IMR-90 (cell line): Measurements from ENCODE around the gene GABBR2. TPM values are rescaled to one million over a fixed set of nuclear protein-coding genes. Genes with fewer than 3 reads are reported as not detected.

ENCODE experiments used
- ATAC-seq: fragments of 200-7000 bp; cut with Tn5 transposase; 2 replicates; pipeline ENCODE4 v1.9.1; 2020; ENCODE audit warnings: low read depth, mild to moderate bottlenecking, moderate library complexity
- BruUV-seq: library from RNA; stranded (reverse); fragments of 400-500 nt; replicated peaks from 2 replicates; lab custom pipeline; 2021; lab: Mats Ljungman, UMichigan
- CTCF ChIA-PET: fragments of 300-600 bp; formaldehyde crosslinking; extraction: SDS; loops from one replicate; lab custom pipeline; 2021; ENCODE audit warnings: antibody characterized with exemption; lab: Yijun Ruan, JAX
- POLR2A ChIA-PET: fragments of 300-600 bp; sonication (Branson Sonifier 250); formaldehyde crosslinking; loops from one replicate; lab custom pipeline; 2022; ENCODE audit warnings: antibody characterized with exemption; ENCODE audit not compliant: unreplicated experiment; lab: Charles Lee
- DNase-seq: peaks from one replicate; pipeline ENCODE4 v3.0.0; 2013
- H2AFZ ChIP-seq: replicated peaks from 2 replicates; pipeline ENCODE3; 2013; ENCODE audit warnings: low read length, mild to moderate bottlenecking; ENCODE audit not compliant: poor library complexity
- H2AK5ac ChIP-seq: 2 replicates; pipeline ENCODE4 v1.6.1; 2013; ENCODE audit warnings: low read depth, low read length, inconsistent platforms
- H2AK9ac ChIP-seq: replicated peaks from 2 replicates; pipeline ENCODE3; 2013; ENCODE audit warnings: mild to moderate bottlenecking, low read depth, low read length, moderate library complexity; ENCODE audit not compliant: poor library complexity
- H2BK120ac ChIP-seq: 2 replicates; pipeline ENCODE4 v1.6.1; 2013; ENCODE audit warnings: low read depth, low read length, inconsistent platforms
- H2BK15ac ChIP-seq: 3 replicates; pipeline ENCODE4 v1.6.1; 2013; ENCODE audit warnings: low read depth, low read length, inconsistent platforms
- H2BK20ac ChIP-seq: 2 replicates; pipeline ENCODE4 v1.6.1; 2013; ENCODE audit warnings: low read depth, mild to moderate bottlenecking, inconsistent platforms, low read length, moderate library complexity
- H2BK5ac ChIP-seq: 2 replicates; pipeline ENCODE4 v1.6.1; 2013; ENCODE audit warnings: mild to moderate bottlenecking, low read depth, low read length, inconsistent platforms; ENCODE audit not compliant: poor library complexity, severe bottlenecking
- H3K14ac ChIP-seq: replicated peaks from 2 replicates; pipeline ENCODE4 v1.6.1; 2013; ENCODE audit warnings: low read depth, low read length, inconsistent platforms
- H3K18ac ChIP-seq: 2 replicates; pipeline ENCODE4 v1.6.1; 2013; ENCODE audit warnings: low read depth, low read length, control low read depth
- H3K23ac ChIP-seq: 2 replicates; pipeline ENCODE4 v1.6.1; 2013; ENCODE audit warnings: low read depth, low read length, inconsistent platforms
- H3K27ac ChIP-seq: 2 replicates; pipeline ENCODE4 v1.5.1; 2013; ENCODE audit warnings: mild to moderate bottlenecking, control low read depth, low read length; ENCODE audit not compliant: insufficient read depth
- H3K27me3 ChIP-seq: 2 replicates; pipeline ENCODE4 v1.6.1; 2013; ENCODE audit warnings: low read length; ENCODE audit not compliant: control insufficient read depth, insufficient read depth
- H3K36me3 ChIP-seq: 2 replicates; pipeline ENCODE4 v1.6.1; 2013; ENCODE audit warnings: low read length, mixed read lengths; ENCODE audit not compliant: control insufficient read depth, insufficient read depth
- H3K4ac ChIP-seq: 2 replicates; pipeline ENCODE4 v1.6.1; 2013; ENCODE audit warnings: low read depth, low read length, inconsistent platforms
- H3K4me1 ChIP-seq: 2 replicates; pipeline ENCODE4 v1.6.1; 2013; ENCODE audit warnings: low read length, mixed read lengths; ENCODE audit not compliant: control insufficient read depth, insufficient read depth
- H3K4me2 ChIP-seq: 2 replicates; pipeline ENCODE4 v1.6.1; 2013; ENCODE audit warnings: low read depth, mild to moderate bottlenecking, control low read depth, low read length, moderate library complexity
- H3K4me3 ChIP-seq: 2 replicates; pipeline ENCODE4 v1.5.1; 2013; ENCODE audit warnings: low read depth, mild to moderate bottlenecking, control low read depth, low read length, moderate library complexity; ENCODE audit not compliant: insufficient read depth
- H3K56ac ChIP-seq: 2 replicates; pipeline ENCODE4 v1.6.1; 2013; ENCODE audit warnings: low read length, inconsistent platforms; ENCODE audit not compliant: insufficient read depth; ENCODE audit errors: extremely low read depth
- H3K79me1 ChIP-seq, 2 experiments: 2 replicates each; pipeline ENCODE4 v1.6.1; 2013; ENCODE audit warnings: low read length in 2 of 2, inconsistent platforms in 1 of 2, low read depth in 1 of 2
- H3K9ac ChIP-seq: 2 replicates; pipeline ENCODE4 v1.6.1; 2013; ENCODE audit warnings: low read depth, low read length, control low read depth
- H3K9me1 ChIP-seq: 2 replicates; pipeline ENCODE4 v1.6.1; 2013; ENCODE audit warnings: low read length, inconsistent platforms; ENCODE audit not compliant: insufficient read depth
- H3K9me3 ChIP-seq: 2 replicates; pipeline ENCODE4 v1.6.1; 2013; ENCODE audit warnings: low read length; ENCODE audit not compliant: control insufficient read depth, insufficient read depth
- H4K20me1 ChIP-seq: 2 replicates; pipeline ENCODE4 v1.6.1; 2013; ENCODE audit warnings: low read length, inconsistent platforms; ENCODE audit not compliant: insufficient read depth
- H4K5ac ChIP-seq: 2 replicates; pipeline ENCODE4 v1.6.1; 2013; ENCODE audit warnings: mild to moderate bottlenecking, low read depth, low read length, control low read depth
- H4K8ac ChIP-seq, 2 experiments: 2 replicates each; pipeline ENCODE4 v1.6.1; 2013; ENCODE audit warnings: low read depth in 2 of 2, low read length in 2 of 2, control low read depth in 1 of 2, inconsistent platforms in 1 of 2
- H4K91ac ChIP-seq: 2 replicates; pipeline ENCODE4 v1.6.1; 2013; ENCODE audit warnings: low read depth, low read length, inconsistent platforms; ENCODE audit not compliant: insufficient read depth
- CEBPB ChIP-seq: IDR thresholded peaks from 2 replicates; pipeline ENCODE4 v1.6.1; 2012; ENCODE audit warnings: low read depth, low read length, improper control_type of control experiment
- CTCF ChIP-seq: conservative IDR thresholded peaks from 2 replicates; pipeline ENCODE4 v1.5.1; 2012; ENCODE audit warnings: mild to moderate bottlenecking, low read depth, low read length, improper control_type of control experiment
- MAFK ChIP-seq: IDR thresholded peaks from 2 replicates; pipeline ENCODE4 v1.6.1; 2012; ENCODE audit warnings: low read depth, low read length, improper control_type of control experiment
- RAD21 ChIP-seq: IDR thresholded peaks from 2 replicates; pipeline ENCODE4 v1.6.1; 2012; ENCODE audit warnings: low read length, improper control_type of control experiment
- RCOR1 ChIP-seq: IDR thresholded peaks from 2 replicates; pipeline ENCODE4 v1.6.1; 2012; ENCODE audit warnings: mild to moderate bottlenecking, low read length, improper control_type of control experiment; ENCODE audit not compliant: insufficient replicate concordance
- WGBS, 2 experiments: methylation state at CpG; one replicate each; pipeline versions ENCODE4 v1.1.5 to v1.1.7; 2013; ENCODE audit warnings: missing lambda C conversion rate in 2 of 2; ENCODE audit not compliant: insufficient read length in 1 of 2; ENCODE audit errors: extremely low coverage in 2 of 2; 5-methylcytosine and 5-hydroxymethylcytosine counted together
- dilution Hi-C: fragments of 300-500 bp; cut with HindIII; formaldehyde crosslinking; loops from one replicate; pipeline ENCODE4 v1.14.3; 2018; ENCODE audit warnings: low sequenced_read_pairs; ENCODE audit not compliant: unreplicated experiment
- in situ Hi-C: fragments of 300-500 bp; cut with MboI; formaldehyde crosslinking; loops from 3 replicates; pipeline ENCODE4 v1.14.3; 2019; ENCODE audit warnings: low sequenced_read_pairs, inconsistent platforms, mixed read lengths
- intact Hi-C: fragments of 100-400 bp; cut with micrococcal nuclease; formaldehyde crosslinking; loops from 2 replicates; pipeline ENCODE4 v1.10.0; 2022
- polyA plus RNA-seq, 3 experiments: library from polyadenylated mRNA; depleted of rRNA; stranded (reverse); fragments of >200 nt; gene quantifications; 2 replicates each; pipeline ENCODE4 v1.2.3, GENCODE V29; 2012; ENCODE audit warnings: low replicate concordance in 1 of 3
- total RNA-seq: library from RNA; depleted of rRNA; stranded (reverse); fragments of >200 nt; gene quantifications from 2 replicates; pipeline ENCODE4 v1.2.3, GENCODE V29; 2012

The GABBR2 gene
- total and polyA plus RNA-seq, 2 of the 4 experiments (the other 2 are of a cell fraction), result 14.2 to 20.3 TPM

- no peak for TF ChIP-seq RCOR1
- TF ChIP-seq MAFK, result no peak
Measured at GRCh38 chr9:98707166-98708102, 1.3 kb downstream of the GABBR2 start (continued).

- Histone ChIP-seq H3K9me3 (no peaks in the 10 kb centered on the region), H4K5ac (peak overlapping the region; percentile 19; the same call in 1 of the 2 replicates), H3K56ac (no peak overlapping the region; the same call in 1 of the 2 replicates), H2AFZ (peak overlapping the region; percentile 85), H3K9me1 (peaks cover 4% of the 10 kb centered on the region; the same call in 1 of the 2 replicates), H3K4ac (peak overlapping the region; percentile 54), H3K27me3 (peaks cover 9% of the 10 kb centered on the region), H2BK15ac (0 out of 3 replicates have a peak overlapping the region, but pooled peaks have one; percentile 10), H4K91ac (peak overlapping the region; percentile 56), H3K4me1 (peaks cover 5% of the 10 kb centered on the region), H4K8ac (peak overlapping the region; percentile 21 to 34; a peak in 3 of 4 replicates), H3K18ac (peak overlapping the region; percentile 1; the same call in 1 of the 2 replicates), H3K4me2 (peak overlapping the region; percentile 76), H2BK5ac (peak overlapping the region; percentile 49), H2AK9ac (peak overlapping the region; percentile 47), H3K79me1 (peaks cover 13 to 33% of the 10 kb centered on the region in 2 experiments; a peak in 3 of 4 replicates), H3K14ac (peak overlapping the region; percentile 11; the same call in 1 of the 2 replicates), H2BK120ac (peak overlapping the region; percentile 50), H4K20me1 (peaks cover 15% of the 10 kb centered on the region), H3K27ac (peak overlapping the region; percentile 50), H3K23ac (no peak overlapping the region; the same call in 1 of the 2 replicates), H2BK20ac (peak overlapping the region; percentile 32; the same call in 1 of the 2 replicates), H2AK5ac (peak overlapping the region; percentile 6; the same call in 1 of the 2 replicates), H3K36me3 (no peaks in the 10 kb centered on the region), H3K4me3 (peak overlapping the region; percentile 45), H3K9ac (peak overlapping the region; percentile 59)
- DNase-seq (peak; percentile 52), ATAC-seq (peak; percentile 19)
- ChIA-PET POLR2A (no interaction called here), CTCF (interaction anchor here (0.6 to 1.3 kb wide), 3 partner anchors 10 to 391 kb away, joined by 4 to 6 read pairs (median 4); no protein-coding TSS in a partner anchor)
- intact Hi-C loops (loop anchor here (1.0 to 10.0 kb wide), 8 partner anchors 68 to 784 kb away; partner anchors contain the start of gene TRMO), dilution Hi-C loops (no loop called here), in situ Hi-C loops (loop anchor here (5.0 kb wide), 1 partner anchor 389 kb away; no protein-coding TSS in a partner anchor)
- TF ChIP-seq CEBPB (peak; percentile 68), RAD21 (0 out of 2 replicates have a peak, but pooled peaks have one; percentile 0), CTCF (no peak)
- WGBS, 2 experiments, result 7% methylated on average over 2 of the region's 15 CpGs; no CpG with 5 or more reads in 1 of the 2 experiments
- BruUV-seq, result no TSS peak
Measured at GRCh38 chr9:98706651-98707165, 2.0 kb downstream of the GABBR2 start.
